ENCODE data around the gene NLRC3. TPM values are rescaled to one million over a fixed set of nuclear protein-coding genes. Genes with fewer than 3 reads are reported as not detected.

The NLRC3 gene
- polyA plus RNA-seq, 1 experiment = not detected

DNA sequence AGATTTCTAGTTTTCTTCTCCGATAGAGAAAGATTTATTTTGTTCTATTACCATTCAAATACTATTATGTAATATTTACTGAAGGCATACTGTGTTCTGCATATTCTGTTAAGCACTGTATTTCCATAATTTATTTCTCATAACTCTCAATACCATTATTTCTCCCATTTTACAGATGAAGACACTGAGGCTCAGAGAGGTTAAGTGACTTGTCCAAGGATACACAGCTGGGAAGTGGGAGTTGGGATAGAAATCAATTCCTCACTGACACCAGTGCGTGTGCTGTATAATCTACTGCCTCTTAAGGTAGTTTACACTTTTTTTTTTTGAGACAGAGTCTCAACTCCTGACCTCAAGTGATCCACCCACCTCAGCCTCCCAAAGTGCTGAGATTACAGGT, 7.4 kb downstream of the NLRC3 start:
- H3K4me3 ChIP-seq (ENCODE audit: low read depth, low read length) = no peak overlapping the region
- POLR2A ChIA-PET = no interaction called here
- H3K9me3 ChIP-seq (ENCODE audit: control insufficient read depth, insufficient read depth, low read length) = peaks cover 8% of the 10 kb centered on the region
- TF ChIP-seq, protein P1, sequence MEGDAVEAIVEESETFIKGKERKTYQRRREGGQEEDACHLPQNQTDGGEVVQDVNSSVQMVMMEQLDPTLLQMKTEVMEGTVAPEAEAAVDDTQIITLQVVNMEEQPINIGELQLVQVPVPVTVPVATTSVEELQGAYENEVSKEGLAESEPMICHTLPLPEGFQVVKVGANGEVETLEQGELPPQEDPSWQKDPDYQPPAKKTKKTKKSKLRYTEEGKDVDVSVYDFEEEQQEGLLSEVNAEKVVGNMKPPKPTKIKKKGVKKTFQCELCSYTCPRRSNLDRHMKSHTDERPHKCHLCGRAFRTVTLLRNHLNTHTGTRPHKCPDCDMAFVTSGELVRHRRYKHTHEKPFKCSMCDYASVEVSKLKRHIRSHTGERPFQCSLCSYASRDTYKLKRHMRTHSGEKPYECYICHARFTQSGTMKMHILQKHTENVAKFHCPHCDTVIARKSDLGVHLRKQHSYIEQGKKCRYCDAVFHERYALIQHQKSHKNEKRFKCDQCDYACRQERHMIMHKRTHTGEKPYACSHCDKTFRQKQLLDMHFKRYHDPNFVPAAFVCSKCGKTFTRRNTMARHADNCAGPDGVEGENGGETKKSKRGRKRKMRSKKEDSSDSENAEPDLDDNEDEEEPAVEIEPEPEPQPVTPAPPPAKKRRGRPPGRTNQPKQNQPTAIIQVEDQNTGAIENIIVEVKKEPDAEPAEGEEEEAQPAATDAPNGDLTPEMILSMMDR (IDR thresholded peaks at IDR 0.05; ENCODE audit: low read depth, low read length) = no peak
- H3K27me3 ChIP-seq (ENCODE audit: control insufficient read depth, insufficient read depth, low read length) = no peaks in the 10 kb centered on the region
- CTCF ChIA-PET = no interaction called here
- no peak overlapping the region for H3K27ac ChIP-seq (ENCODE audit: low read depth, low read length)
- no peak for DNase-seq (ENCODE audit: low read depth, low spot score)

DNA sequence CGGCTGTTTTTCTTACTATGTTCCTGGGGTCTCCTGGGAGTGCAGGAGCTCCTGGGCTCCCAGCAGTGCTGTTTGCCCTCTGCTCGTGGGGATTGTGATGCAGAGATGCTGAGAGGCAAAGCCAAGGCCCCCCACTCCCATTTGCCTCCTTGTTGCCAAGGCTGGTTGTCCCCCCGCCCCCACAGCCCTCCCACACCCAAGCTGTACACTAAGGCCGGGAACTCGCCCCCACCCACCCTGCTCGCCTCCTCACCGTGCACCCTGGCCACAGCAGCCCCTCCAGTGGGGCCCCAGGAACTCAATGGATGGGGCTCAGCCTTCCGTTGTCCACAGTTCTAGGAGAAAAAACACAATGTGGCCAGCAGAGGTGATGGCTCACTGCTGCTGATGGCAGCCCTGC, 10.2 kb downstream of the NLRC3 start:
- Histone ChIP-seq H3K27ac (ENCODE audit: low read depth, low read length) (no peak overlapping the region), H3K9me3 (ENCODE audit: control insufficient read depth, insufficient read depth, low read length) (peaks cover 17% of the 10 kb centered on the region), H3K4me3 (ENCODE audit: low read depth, low read length) (no peak overlapping the region), H3K27me3 (ENCODE audit: control insufficient read depth, insufficient read depth, low read length) (no peaks in the 10 kb centered on the region)
- POLR2A ChIA-PET = interaction anchor here (0.6 kb wide), 1 partner anchor 442 kb away, joined by 3 read pairs; no protein-coding TSS in a partner anchor
- TF ChIP-seq, protein P1 (IDR thresholded peaks at IDR 0.05; ENCODE audit: low read depth, low read length) = no peak
- DNase-seq (ENCODE audit: low read depth, low spot score) = no peak
- CTCF ChIA-PET = interaction anchor here (0.6 kb wide), 1 partner anchor 633 kb away, joined by 3 read pairs; no protein-coding TSS in a partner anchor

DNA sequence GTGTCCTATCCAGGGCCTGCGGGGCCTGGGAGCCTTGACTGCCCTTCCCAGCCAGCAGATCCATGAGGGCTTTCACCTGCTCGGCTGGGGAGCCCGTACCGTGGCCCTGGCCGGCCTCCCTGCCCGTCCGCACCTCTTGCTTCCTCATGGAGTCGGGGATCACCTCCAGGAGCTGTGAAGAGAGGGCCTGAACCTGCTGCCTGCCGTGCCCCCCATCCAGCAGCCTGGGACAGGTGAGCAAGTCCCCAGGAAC, 12.4 kb downstream of the NLRC3 start:
- no peak overlapping the region for H3K4me3 ChIP-seq (ENCODE audit: low read depth, low read length)
- H3K27ac ChIP-seq (ENCODE audit: low read depth, low read length) = no peak overlapping the region
- H3K27me3 ChIP-seq (ENCODE audit: control insufficient read depth, insufficient read depth, low read length) = no peaks in the 10 kb centered on the region
- CTCF ChIA-PET = no interaction called here
- peaks cover 10% of the 10 kb centered on the region for H3K9me3 ChIP-seq (ENCODE audit: control insufficient read depth, insufficient read depth, low read length)
- TF ChIP-seq, protein P1 (IDR thresholded peaks at IDR 0.05; ENCODE audit: low read depth, low read length) = no peak
- POLR2A ChIA-PET = no interaction called here
- DNase-seq (ENCODE audit: low read depth, low spot score) = no peak

DNA sequence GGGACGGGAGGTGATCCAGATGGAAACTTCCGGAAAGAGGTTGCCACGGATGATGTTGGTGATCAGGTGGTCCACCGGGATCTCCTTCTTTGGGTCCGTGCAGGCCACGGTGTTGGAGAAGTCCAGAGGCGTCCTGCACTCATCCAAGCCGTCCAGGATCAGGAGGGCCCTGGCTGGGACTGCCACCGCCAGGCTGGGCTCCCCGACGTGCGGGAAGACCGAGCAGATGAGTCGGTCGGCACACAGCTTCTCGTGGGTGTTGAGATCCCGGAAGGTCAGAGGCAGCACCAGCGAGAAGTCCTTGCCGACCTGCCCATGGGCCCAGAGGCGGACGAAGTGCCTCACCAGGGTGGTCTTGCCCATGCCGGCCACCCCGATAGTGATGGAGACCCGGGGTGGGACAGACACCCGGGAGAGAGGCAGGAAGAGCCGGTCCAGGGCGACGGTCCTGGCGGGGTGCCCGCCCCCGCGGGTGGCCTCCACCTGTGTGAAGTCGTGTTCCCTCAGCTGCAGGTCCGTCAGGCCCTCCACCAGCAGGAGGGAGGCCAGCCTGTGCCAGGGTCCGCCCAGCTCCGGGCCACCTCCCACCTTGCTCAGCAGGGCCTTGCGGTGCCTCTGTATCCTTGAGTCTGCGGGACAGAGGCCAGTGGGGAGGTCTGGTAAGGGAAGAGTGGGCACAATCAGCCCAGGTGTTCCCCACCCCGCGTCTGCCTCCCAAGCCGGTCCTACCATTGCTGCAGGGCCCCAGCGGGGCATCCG, 12.9 kb downstream of the NLRC3 start:
- CTCF ChIA-PET = no interaction called here

DNA sequence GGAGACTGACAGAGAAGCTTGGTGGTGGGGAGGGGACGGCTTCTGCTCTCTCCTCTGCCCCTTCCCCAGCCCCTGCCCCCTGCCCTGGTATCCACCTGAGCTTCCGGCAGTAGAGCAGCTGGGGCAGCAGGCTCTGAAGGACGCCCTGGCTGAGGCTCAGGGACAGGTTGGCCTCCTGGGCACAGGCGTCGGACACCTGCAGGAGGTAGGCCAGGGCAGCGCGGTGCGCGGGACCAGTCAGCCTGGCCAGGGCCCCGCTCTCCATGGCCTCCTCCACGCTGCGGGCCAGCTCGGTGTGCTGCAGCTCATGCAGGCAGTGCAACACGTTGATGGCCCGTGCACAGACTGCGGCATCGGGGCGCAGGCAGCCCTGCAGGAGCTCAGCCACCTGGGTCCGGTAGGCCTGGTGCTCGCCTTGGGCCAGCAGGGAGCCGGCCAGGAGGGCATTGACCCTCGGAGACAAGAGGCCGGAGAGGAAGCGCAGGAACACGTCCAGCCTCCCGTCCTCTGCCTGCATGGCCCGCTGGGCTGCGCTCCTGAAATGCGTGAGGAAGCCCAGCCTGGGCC, 14.2 kb downstream of the NLRC3 start:
- peaks cover 10% of the 10 kb centered on the region for H3K9me3 ChIP-seq (ENCODE audit: control insufficient read depth, insufficient read depth, low read length)
- no peak for DNase-seq (ENCODE audit: low read depth, low spot score)
- ChIA-PET POLR2A (no interaction called here), CTCF (interaction anchor here (0.5 kb wide), 1 partner anchor 11 kb away, joined by 3 read pairs; no protein-coding TSS in a partner anchor)
- H3K27me3 ChIP-seq (ENCODE audit: control insufficient read depth, insufficient read depth, low read length) = peaks cover 4% of the 10 kb centered on the region
- no peak overlapping the region for H3K4me3 ChIP-seq (ENCODE audit: low read depth, low read length)
- TF ChIP-seq, protein P1 (IDR thresholded peaks at IDR 0.05; ENCODE audit: low read depth, low read length) = no peak
- no peak overlapping the region for H3K27ac ChIP-seq (ENCODE audit: low read depth, low read length)

More for the DNA sequence above, 12.9 kb downstream of the NLRC3 start:
- H3K4me3 ChIP-seq (ENCODE audit: low read depth, low read length) = no peak overlapping the region
- no peak for DNase-seq (ENCODE audit: low read depth, low spot score)
- H3K27ac ChIP-seq (ENCODE audit: low read depth, low read length) = no peak overlapping the region
- TF ChIP-seq, protein P1 (IDR thresholded peaks at IDR 0.05; ENCODE audit: low read depth, low read length) = no peak
- H3K9me3 ChIP-seq (ENCODE audit: control insufficient read depth, insufficient read depth, low read length) = peaks cover 10% of the 10 kb centered on the region
- H3K27me3 ChIP-seq (ENCODE audit: control insufficient read depth, insufficient read depth, low read length) = no peaks in the 10 kb centered on the region
- POLR2A ChIA-PET = no interaction called here

Data from AG04450 (cell line).